PC-3 (cell line): ENCODE measurements around the gene PPP1R15A. TPM values are rescaled to one million over a fixed set of nuclear protein-coding genes. Genes with fewer than 3 reads are reported as not detected.

Experiments
- ATAC-seq: fragments of 200-7000 bp; cut with Tn5 transposase; 2 replicates; pipeline ENCODE4 v1.9.1; 2020; ENCODE audit warnings: mild to moderate bottlenecking, moderate library complexity
- BruUV-seq: library from RNA; stranded (reverse); fragments of 400-500 nt; replicated peaks from 2 replicates; lab custom pipeline; 2021; lab: Mats Ljungman, UMichigan
- CTCF ChIA-PET: fragments of 300-600 bp; sonication (Branson Sonifier 250); formaldehyde crosslinking; loops from one replicate; lab custom pipeline; 2022; ENCODE audit warnings: antibody characterized with exemption; lab: Charles Lee
- POLR2A ChIA-PET: fragments of 300-600 bp; sonication (Branson Sonifier 250); formaldehyde crosslinking; loops from one replicate; lab custom pipeline; 2022; ENCODE audit warnings: antibody characterized with exemption; ENCODE audit not compliant: unreplicated experiment; lab: Charles Lee
- DNase-seq: peaks from one replicate; pipeline ENCODE4 v3.0.0-alpha.2; 2015
- H2AFZ ChIP-seq: fragments of 300-600 bp; sonication (generic); 2 replicates; pipeline ENCODE4 v1.6.0; 2016; ENCODE audit warnings: antibody characterized with exemption, low read length
- H3F3A ChIP-seq: fragments of 300-600 bp; sonication (generic); one replicate; pipeline ENCODE4 v1.6.0; 2017; ENCODE audit warnings: antibody characterized with exemption, low read length, control low read depth, mild to moderate bottlenecking; ENCODE audit not compliant: unreplicated experiment
- H3K27ac ChIP-seq: fragments of 300-600 bp; sonication (generic); 2 replicates; pipeline ENCODE4 v1.5.1; 2016; ENCODE audit warnings: mild to moderate bottlenecking, low read length
- H3K27me3 ChIP-seq: fragments of 300-600 bp; sonication (generic); 2 replicates; pipeline ENCODE4 v1.6.1; 2016; ENCODE audit warnings: low read length, mixed read lengths
- H3K36me3 ChIP-seq: fragments of 300-600 bp; sonication (generic); 2 replicates; pipeline ENCODE4 v1.6.1; 2016; ENCODE audit warnings: low read depth, mixed run types, low read length, mixed read lengths
- H3K4me1 ChIP-seq: fragments of 300-600 bp; sonication (generic); 2 replicates; pipeline ENCODE4 v1.5.1; 2016; ENCODE audit warnings: low read length; ENCODE audit not compliant: insufficient read depth
- H3K4me2 ChIP-seq: fragments of 300-600 bp; sonication (generic); 2 replicates; pipeline ENCODE4 v1.6.0; 2016; ENCODE audit warnings: low read length
- H3K4me3 ChIP-seq: fragments of 300-600 bp; sonication (generic); 2 replicates; pipeline ENCODE4 v1.5.1; 2016; ENCODE audit warnings: mild to moderate bottlenecking, low read length, mixed read lengths
- H3K79me2 ChIP-seq: fragments of 300-600 bp; sonication (generic); 2 replicates; pipeline ENCODE4 v1.6.1; 2017; ENCODE audit warnings: low read length, mixed read lengths
- H3K9ac ChIP-seq: fragments of 300-600 bp; sonication (generic); 2 replicates; pipeline ENCODE4 v1.6.0; 2016; ENCODE audit warnings: mild to moderate bottlenecking, low read length
- H3K9me2 ChIP-seq: fragments of 300-600 bp; sonication (generic); replicated peaks from 2 replicates; pipeline ENCODE4 v1.6.1; 2016; ENCODE audit warnings: mixed run types, low read length, mixed read lengths
- H3K9me3 ChIP-seq: fragments of 300-600 bp; sonication (generic); 2 replicates; pipeline ENCODE4 v1.6.1; 2016; ENCODE audit warnings: low read length, mixed read lengths
- H4K20me1 ChIP-seq: fragments of 300-600 bp; sonication (generic); 2 replicates; pipeline ENCODE4 v1.6.1; 2016; ENCODE audit warnings: low read length, mixed read lengths
- EZH2 ChIP-seq: fragments of 300-600 bp; sonication (generic); IDR thresholded peaks from one replicate; pipeline ENCODE4 v1.6.1; 2017; ENCODE audit warnings: antibody characterized with exemption, mild to moderate bottlenecking, low read length; ENCODE audit not compliant: unreplicated experiment
- EZH2phosphoT487 ChIP-seq: fragments of 300-600 bp; sonication (generic); IDR thresholded peaks from 2 replicates; pipeline ENCODE4 v1.6.1; 2018; ENCODE audit warnings: mild to moderate bottlenecking, antibody characterized with exemption, low read length, borderline replicate concordance
- intact Hi-C: fragments of 100-400 bp; cut with micrococcal nuclease; formaldehyde crosslinking; loops from 2 replicates; pipeline ENCODE4 v1.9.0; 2023
- total RNA-seq: library from RNA; depleted of rRNA; stranded (reverse); fragments of >200 nt; gene quantifications from 2 replicates; pipeline ENCODE4 v1.2.3, GENCODE V29; 2014
- TF ChIP-seq, protein P1 (sequence below): fragments of 300-600 bp; sonication (generic); conservative IDR thresholded peaks from 2 replicates; pipeline ENCODE4 v1.5.1; 2017; ENCODE audit warnings: antibody characterized with exemption, low read depth, mild to moderate bottlenecking, low read length

Gene PPP1R15A
- total RNA-seq, 1 experiment from 2014 or later, result 78.0 TPM

GRCh38 chr19:48910803-48911202 is 38.6 kb downstream of the PPP1R15A start:
- TF ChIP-seq EZH2phosphoT487 (no peak), EZH2 (no peak)
- TF ChIP-seq, protein P1, sequence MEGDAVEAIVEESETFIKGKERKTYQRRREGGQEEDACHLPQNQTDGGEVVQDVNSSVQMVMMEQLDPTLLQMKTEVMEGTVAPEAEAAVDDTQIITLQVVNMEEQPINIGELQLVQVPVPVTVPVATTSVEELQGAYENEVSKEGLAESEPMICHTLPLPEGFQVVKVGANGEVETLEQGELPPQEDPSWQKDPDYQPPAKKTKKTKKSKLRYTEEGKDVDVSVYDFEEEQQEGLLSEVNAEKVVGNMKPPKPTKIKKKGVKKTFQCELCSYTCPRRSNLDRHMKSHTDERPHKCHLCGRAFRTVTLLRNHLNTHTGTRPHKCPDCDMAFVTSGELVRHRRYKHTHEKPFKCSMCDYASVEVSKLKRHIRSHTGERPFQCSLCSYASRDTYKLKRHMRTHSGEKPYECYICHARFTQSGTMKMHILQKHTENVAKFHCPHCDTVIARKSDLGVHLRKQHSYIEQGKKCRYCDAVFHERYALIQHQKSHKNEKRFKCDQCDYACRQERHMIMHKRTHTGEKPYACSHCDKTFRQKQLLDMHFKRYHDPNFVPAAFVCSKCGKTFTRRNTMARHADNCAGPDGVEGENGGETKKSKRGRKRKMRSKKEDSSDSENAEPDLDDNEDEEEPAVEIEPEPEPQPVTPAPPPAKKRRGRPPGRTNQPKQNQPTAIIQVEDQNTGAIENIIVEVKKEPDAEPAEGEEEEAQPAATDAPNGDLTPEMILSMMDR, result no peak
- Histone ChIP-seq H3F3A (no peaks in the 10 kb centered on the region), H3K4me3 (no peak overlapping the region), H3K4me1 (no peaks in the 10 kb centered on the region), H4K20me1 (no peaks in the 10 kb centered on the region), H2AFZ (no peak overlapping the region), H3K27me3 (no peaks in the 10 kb centered on the region), H3K9me3 (no peaks in the 10 kb centered on the region), H3K36me3 (no peaks in the 10 kb centered on the region), H3K4me2 (no peak overlapping the region), H3K9me2 (no peaks in the 10 kb centered on the region), H3K9ac (no peak overlapping the region), H3K27ac (no peak overlapping the region), H3K79me2 (no peaks in the 10 kb centered on the region)
- intact Hi-C loops, result no loop called here
- no peak for DNase-seq
- no TSS peak for BruUV-seq
- POLR2A ChIA-PET, result no interaction called here
- CTCF ChIA-PET, result interaction anchor here (0.6 kb wide), 1 partner anchor 126 kb away, joined by 5 read pairs; no protein-coding TSS in a partner anchor
- no peak for ATAC-seq

DNA sequence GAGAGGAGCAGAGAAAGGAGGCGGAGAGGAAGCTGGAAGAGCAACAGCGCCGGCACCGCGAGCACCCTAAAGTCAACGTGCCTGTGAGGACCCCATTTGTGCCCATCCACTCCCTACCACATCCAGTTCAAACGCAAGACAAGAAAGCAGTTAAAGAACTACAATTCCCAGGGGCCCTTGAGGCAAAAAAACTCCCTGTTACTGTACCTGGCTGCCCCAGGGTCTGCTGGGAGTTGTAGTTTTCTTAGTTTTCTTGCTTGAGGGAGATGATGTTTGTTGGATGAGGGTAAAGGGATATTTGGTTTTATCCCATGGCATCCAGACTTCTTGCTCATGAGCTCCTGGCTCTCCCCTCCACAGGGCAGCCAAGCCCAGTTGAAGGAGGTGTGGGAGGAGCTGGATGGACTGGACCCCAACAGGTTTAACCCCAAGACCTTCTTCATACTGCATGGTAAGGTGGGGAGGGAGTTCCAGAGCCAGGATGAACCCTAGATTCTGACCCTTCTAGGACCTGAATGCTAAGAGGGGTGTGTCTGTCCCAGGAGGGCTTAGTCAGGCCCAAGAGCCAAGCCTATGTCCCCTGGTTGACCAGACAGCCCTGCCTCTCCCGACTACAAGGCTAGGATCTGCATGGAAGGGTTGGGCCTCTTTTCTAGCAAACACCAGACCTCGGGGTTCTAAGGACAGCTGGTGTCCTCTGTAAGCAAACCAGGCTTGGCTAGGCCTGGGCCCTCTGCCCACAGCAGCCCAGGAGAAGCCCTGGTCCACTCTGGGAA is 41.1 kb downstream of the PPP1R15A start:
- H3K9me3 ChIP-seq, result no peaks in the 10 kb centered on the region
- H3K9me2 ChIP-seq, result no peaks in the 10 kb centered on the region
- no peaks in the 10 kb centered on the region for H3K4me1 ChIP-seq
- H3K4me3 ChIP-seq, result no peak overlapping the region
- no peaks in the 10 kb centered on the region for H3K79me2 ChIP-seq
- no peak for TF ChIP-seq EZH2
- no peak for TF ChIP-seq EZH2phosphoT487
- TF ChIP-seq, protein P1, result no peak
- no peak overlapping the region for H2AFZ ChIP-seq
- ChIA-PET POLR2A (no interaction called here), CTCF (no interaction called here)
- ATAC-seq (no peak), DNase-seq (peak; percentile 8)
- H3K4me2 ChIP-seq, result no peak overlapping the region
- no peak overlapping the region for H3K27ac ChIP-seq
- H3K9ac ChIP-seq, result no peak overlapping the region
- intact Hi-C loops, result no loop called here
- BruUV-seq, result no TSS peak
- H3K36me3 ChIP-seq, result no peaks in the 10 kb centered on the region
- H3F3A ChIP-seq, result no peaks in the 10 kb centered on the region
- no peaks in the 10 kb centered on the region for H4K20me1 ChIP-seq
- no peaks in the 10 kb centered on the region for H3K27me3 ChIP-seq

GRCh38 chr19:48914181-48914580 is 42.0 kb downstream of the PPP1R15A start:
- Histone ChIP-seq H3K27me3 (no peaks in the 10 kb centered on the region), H3K79me2 (no peaks in the 10 kb centered on the region), H3K9me3 (no peaks in the 10 kb centered on the region), H3K4me2 (no peak overlapping the region), H4K20me1 (no peaks in the 10 kb centered on the region), H3K36me3 (no peaks in the 10 kb centered on the region), H3K27ac (no peak overlapping the region), H3F3A (no peaks in the 10 kb centered on the region), H3K4me3 (no peak overlapping the region), H3K4me1 (no peaks in the 10 kb centered on the region), H3K9ac (no peak overlapping the region), H3K9me2 (no peaks in the 10 kb centered on the region), H2AFZ (no peak overlapping the region)
- ChIA-PET POLR2A (no interaction called here), CTCF (no interaction called here)
- ATAC-seq (no peak), DNase-seq (no peak)
- intact Hi-C loops, result no loop called here
- TF ChIP-seq EZH2phosphoT487, result no peak
- no peak for TF ChIP-seq EZH2
- TF ChIP-seq, protein P1, result no peak
- BruUV-seq, result no TSS peak
